Right ventricle myocardium inferior (tissue), 1 donor: ENCODE results near the gene HDLBP. TPM values are rescaled to one million over a fixed set of nuclear protein-coding genes. Genes with fewer than 3 reads are reported as not detected.

Experiments
- ATAC-seq: fragments of 200-7000 bp; cut with Tn5 transposase; one replicate; pipeline ENCODE4 v1.9.1; 2020; ENCODE audit warnings: mild to moderate bottlenecking, moderate library complexity
- DNase-seq: peaks from one replicate; pipeline ENCODE4 v3.0.0; 2021; ENCODE audit errors: missing footprints
- intact Hi-C: fragments of 100-400 bp; cut with DNase I; formaldehyde crosslinking; loops from one replicate; pipeline ENCODE4 v1.11.0; 2022
- total RNA-seq: library from RNA; stranded (reverse); fragmentation: NEBNext Ultra II Directional; extraction: Animal tissue kit (Norgen Biotek cat#: 25700); gene quantifications from one replicate; pipeline ENCODE4 v1.2.1, GENCODE V29; 2021
- donor health status: DM: no; HTN: yes; CAD: no; lungs with severe emphysema.

Gene HDLBP
- total RNA-seq, 1 donor from 2014 or later: 393 TPM

- DNase-seq (no peak), ATAC-seq (no peak)
- intact Hi-C loops: no loop called here
Measured at GRCh38 chr2:241193271-241193670, 122.2 kb downstream of the HDLBP start.

GRCh38 chr2:241191081-241191480 is 124.4 kb downstream of the HDLBP start:
- no peak for ATAC-seq
- intact Hi-C loops: no loop called here
- DNase-seq: no peak

GRCh38 chr2:241190291-241190981 is 125.0 kb downstream of the HDLBP start:
- no peak for ATAC-seq
- intact Hi-C loops: no loop called here
- DNase-seq: no peak

- DNase-seq: no peak
- ATAC-seq: no peak
- intact Hi-C loops: no loop called here
Measured at GRCh38 chr2:241189856-241190201, 125.6 kb downstream of the HDLBP start.

DNA sequence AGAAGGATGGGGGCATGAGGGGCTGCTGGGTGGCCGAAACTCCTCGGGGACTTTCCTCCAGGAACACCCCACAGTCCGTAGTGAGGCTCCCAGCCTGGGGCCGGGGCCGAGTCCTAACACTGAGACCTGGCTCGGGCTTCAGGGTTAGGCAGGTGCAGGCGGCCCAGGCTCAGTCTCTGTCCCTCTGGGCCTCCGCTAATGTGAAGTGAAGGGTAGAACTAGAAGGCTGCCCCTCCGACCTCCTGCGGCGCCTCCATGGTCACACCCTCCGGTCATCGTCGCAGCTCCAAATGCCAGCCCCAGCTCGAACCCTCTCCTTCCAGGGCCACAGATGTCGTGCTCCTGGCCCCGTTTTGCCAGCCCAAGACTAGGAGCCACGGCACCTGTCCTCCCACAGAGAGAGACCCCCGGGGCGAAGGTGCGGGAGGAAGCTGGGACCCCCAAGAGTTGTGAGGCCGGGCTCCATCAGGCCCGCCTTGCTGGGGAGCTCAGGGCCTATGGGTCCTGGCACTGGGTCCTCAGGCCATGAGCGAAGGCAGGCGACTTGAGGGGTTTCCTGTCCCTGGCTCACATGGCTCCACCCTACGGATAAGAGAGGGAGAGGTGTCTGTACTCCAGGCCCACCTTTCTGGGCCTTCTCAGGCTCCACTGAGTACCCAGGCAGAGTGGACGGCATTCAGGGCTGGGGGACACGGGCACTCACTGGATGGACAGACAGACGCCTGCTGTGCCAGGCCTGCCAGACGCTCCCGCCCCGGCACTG is 126.2 kb downstream of the HDLBP start:
- ATAC-seq: peak; percentile 6
- DNase-seq: no peak
- intact Hi-C loops: no loop called here

DNA sequence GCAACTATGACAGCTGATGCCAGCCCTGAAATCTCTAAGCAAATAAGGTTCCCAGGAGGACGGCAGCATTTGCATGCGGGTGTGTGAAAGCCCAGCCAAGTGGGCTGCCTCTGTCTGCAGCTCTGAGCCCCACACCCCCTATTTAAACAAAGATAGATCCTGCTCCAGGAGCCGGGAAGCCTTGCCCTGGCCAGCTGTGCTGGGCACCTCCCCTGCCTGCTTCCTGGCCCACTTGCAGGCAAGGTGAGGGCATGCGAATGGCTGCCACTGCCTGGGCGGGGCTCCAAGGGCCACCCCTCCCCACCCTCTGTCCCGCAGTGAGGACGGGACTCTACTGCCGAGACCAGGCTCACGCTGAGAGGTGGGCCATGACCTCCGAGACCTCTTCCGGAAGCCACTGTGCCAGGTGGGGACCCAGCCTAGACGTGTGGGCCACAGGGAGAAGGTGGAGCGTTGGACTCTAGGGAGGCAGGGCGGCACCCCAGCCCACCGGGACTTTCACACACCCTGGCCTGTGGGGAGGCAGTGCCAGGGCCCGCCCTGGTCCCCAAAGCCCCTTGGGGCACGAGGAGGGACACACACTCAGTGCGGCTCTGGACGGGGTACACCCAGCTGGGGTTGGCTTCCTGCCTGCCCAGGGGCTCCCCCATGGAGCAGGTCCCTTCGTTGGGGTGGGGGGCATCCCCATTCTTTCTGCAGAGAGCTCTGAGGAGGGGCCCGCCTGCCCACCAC is 126.9 kb downstream of the HDLBP start, which contains the start of gene ANO7:
TSS of gene ANO7 (plus strand) at position 317 of the 732 bp plus-strand sequence. CDS start 1,387 bp downstream, outside the sequence.
- no peak for DNase-seq
- intact Hi-C loops: no loop called here
- ATAC-seq: peak; percentile 8

- intact Hi-C loops: no loop called here
- no peak for DNase-seq
- ATAC-seq: no peak
Measured at GRCh38 chr2:241187918-241188234, 127.6 kb downstream of the HDLBP start.

GRCh38 chr2:241187101-241187917 is 128.2 kb downstream of the HDLBP start:
- ATAC-seq: no peak
- DNase-seq: no peak
- intact Hi-C loops: no loop called here

GRCh38 chr2:241185961-241186360 is 129.5 kb downstream of the HDLBP start:
- DNase-seq (no peak), ATAC-seq (no peak)
- intact Hi-C loops: no loop called here

DNA sequence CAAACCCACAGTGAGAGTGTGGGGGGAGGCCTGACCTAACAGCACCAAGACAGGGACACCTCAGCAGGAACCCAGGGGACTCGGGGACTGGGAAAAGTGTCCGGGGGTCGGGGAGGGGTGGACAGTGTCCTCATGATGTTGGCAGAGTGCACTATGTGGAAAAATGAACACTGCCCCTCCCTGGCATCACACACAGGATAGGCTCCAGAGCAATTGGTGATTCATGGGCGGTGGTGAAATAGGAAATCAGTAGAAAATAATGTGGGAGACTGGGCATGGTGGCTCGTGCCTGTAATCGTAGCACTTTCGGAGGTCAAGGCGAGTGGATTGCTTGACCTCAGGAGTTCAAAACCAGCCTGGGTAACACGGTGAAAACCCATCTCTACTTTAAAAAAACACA is 130.6 kb downstream of the HDLBP start:
- ATAC-seq: no peak
- intact Hi-C loops: no loop called here
- DNase-seq: no peak

- intact Hi-C loops: no loop called here
- ATAC-seq (no peak), DNase-seq (no peak)
Measured at GRCh38 chr2:241183221-241183620, 132.3 kb downstream of the HDLBP start.

GRCh38 chr2:241182531-241183133 is 132.8 kb downstream of the HDLBP start:
- intact Hi-C loops: no loop called here
- DNase-seq (no peak), ATAC-seq (no peak)

DNA sequence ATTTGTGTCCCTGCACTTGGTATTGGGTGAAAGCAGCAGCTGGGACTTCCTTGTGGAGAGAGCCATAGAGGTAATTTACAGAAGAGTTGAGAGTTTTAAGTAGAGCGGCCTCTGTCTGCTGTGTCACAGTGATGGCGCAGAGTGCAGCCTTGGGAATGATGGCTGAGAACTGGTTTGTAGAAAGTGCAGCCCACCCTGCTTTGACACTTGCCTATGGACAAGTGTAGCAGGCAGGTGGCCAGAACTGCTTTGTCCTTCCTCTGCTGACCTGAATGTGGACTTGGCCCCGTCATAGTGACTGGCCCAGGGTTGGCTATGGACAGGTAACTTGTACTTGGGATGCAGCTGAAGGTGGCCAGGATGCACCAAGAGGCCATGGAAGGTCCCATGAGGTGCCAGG is 133.3 kb downstream of the HDLBP start:
- intact Hi-C loops: no loop called here
- no peak for DNase-seq
- ATAC-seq: no peak

DNA sequence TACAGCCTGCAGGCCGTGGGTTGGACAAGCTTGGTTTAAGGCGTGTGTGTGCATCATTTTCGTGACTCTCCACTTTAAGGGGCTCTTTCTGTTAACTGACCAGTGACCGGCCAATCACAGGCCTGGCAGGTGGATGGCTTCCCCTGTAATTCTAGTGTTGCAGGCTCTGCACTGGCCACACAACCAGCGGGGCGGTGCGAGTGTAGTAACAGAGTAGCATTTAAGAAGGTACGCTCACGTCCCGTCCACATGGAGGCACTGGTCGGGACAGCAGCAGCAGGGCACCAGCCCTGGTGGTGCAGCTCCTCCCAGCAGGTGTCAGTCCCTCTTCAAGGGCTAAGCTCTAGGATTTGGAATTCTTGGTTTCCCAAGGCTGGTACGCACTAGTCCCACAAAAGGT is 135.0 kb downstream of the HDLBP start:
- no peak for ATAC-seq
- intact Hi-C loops: no loop called here
- no peak for DNase-seq

- ATAC-seq (peak; percentile 58), DNase-seq (no peak)
- intact Hi-C loops: no loop called here
Measured at GRCh38 chr2:241179899-241180298, 135.6 kb downstream of the HDLBP start.

GRCh38 chr2:241178961-241179360 is 136.5 kb downstream of the HDLBP start:
- DNase-seq (no peak), ATAC-seq (no peak)
- intact Hi-C loops: no loop called here

GRCh38 chr2:241177526-241178334 is 137.7 kb downstream of the HDLBP start:
- intact Hi-C loops: no loop called here

More at GRCh38 chr2:241177526-241178334, 137.7 kb downstream of the HDLBP start:
- DNase-seq (no peak), ATAC-seq (no peak)
